ENCODE measurements around the gene P3H3.

The P3H3 gene

GRCh38 chr12:6827982-6828780 lies at the start of gene P3H3:
TSS of gene P3H3 (plus strand) at chr12:6828407. CDS start at chr12:6828441, 34 bp downstream.
- DNase-seq: peak; percentile 83

- DNase-seq: peak; percentile 97
Observed at GRCh38 chr12:6778574-6779550, 49.3 kb upstream of the P3H3 start.

GRCh38 chr12:6779708-6780432 lies 48.3 kb upstream of the P3H3 start:
- DNase-seq: no peak

GRCh38 chr12:6780573-6780972 lies 47.6 kb upstream of the P3H3 start:
- no peak for DNase-seq

- DNase-seq: no peak
Observed at GRCh38 chr12:6782119-6782518, 46.1 kb upstream of the P3H3 start.

GRCh38 chr12:6782850-6783566 lies 45.2 kb upstream of the P3H3 start:
- DNase-seq: no peak

GRCh38 chr12:6783828-6784227 lies 44.4 kb upstream of the P3H3 start:
- DNase-seq: no peak

- DNase-seq: no peak
Observed at GRCh38 chr12:6784296-6784695, 43.9 kb upstream of the P3H3 start.

GRCh38 chr12:6784761-6785160 lies 43.4 kb upstream of the P3H3 start:
- no peak for DNase-seq

GRCh38 chr12:6786416-6787094 lies 41.7 kb upstream of the P3H3 start:
- no peak for DNase-seq

- DNase-seq: no peak
Observed at GRCh38 chr12:6787309-6787708, 40.9 kb upstream of the P3H3 start.

- DNase-seq: no peak
Observed at GRCh38 chr12:6788972-6789924, 39.0 kb upstream of the P3H3 start, which contains the start of gene CD4. TSS of gene CD4 (plus strand) at chr12:6789528. CDS start at chr12:6800139, 10,611 bp downstream.

- no peak for DNase-seq
Observed at GRCh38 chr12:6790496-6791150, 37.6 kb upstream of the P3H3 start.

- no peak for DNase-seq
Observed at GRCh38 chr12:6791931-6792520, 36.2 kb upstream of the P3H3 start.

- DNase-seq: no peak
Observed at GRCh38 chr12:6792522-6793201, 35.5 kb upstream of the P3H3 start.

GRCh38 chr12:6795088-6795487 lies 33.1 kb upstream of the P3H3 start:
- DNase-seq: no peak

GRCh38 chr12:6796576-6796975 lies 31.6 kb upstream of the P3H3 start:
- DNase-seq: no peak

GRCh38 chr12:6799147-6799546 lies 29.1 kb upstream of the P3H3 start:
- DNase-seq: no peak

- DNase-seq: no peak
Observed at GRCh38 chr12:6807170-6807569, 21.0 kb upstream of the P3H3 start.
